T-helper 2 cell (primary cell): Measurements from ENCODE around the gene ZNF597.

Experiments
- DNase-seq, 5 experiments: peaks; one replicate each; pipeline versions ENCODE4 v3.0.0 to v3.0.0-alpha.2; 2012 to 2022
- total RNA-seq, 2 donors: gene quantifications; one replicate each; lab custom pipeline; 2026; lab: John Stamatoyannopoulos, UW

The ZNF597 gene, protein sequence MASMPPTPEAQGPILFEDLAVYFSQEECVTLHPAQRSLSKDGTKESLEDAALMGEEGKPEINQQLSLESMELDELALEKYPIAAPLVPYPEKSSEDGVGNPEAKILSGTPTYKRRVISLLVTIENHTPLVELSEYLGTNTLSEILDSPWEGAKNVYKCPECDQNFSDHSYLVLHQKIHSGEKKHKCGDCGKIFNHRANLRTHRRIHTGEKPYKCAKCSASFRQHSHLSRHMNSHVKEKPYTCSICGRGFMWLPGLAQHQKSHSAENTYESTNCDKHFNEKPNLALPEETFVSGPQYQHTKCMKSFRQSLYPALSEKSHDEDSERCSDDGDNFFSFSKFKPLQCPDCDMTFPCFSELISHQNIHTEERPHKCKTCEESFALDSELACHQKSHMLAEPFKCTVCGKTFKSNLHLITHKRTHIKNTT
- total RNA-seq, result 9.7 to 13.3 reads per million in 2 donors

DNA sequence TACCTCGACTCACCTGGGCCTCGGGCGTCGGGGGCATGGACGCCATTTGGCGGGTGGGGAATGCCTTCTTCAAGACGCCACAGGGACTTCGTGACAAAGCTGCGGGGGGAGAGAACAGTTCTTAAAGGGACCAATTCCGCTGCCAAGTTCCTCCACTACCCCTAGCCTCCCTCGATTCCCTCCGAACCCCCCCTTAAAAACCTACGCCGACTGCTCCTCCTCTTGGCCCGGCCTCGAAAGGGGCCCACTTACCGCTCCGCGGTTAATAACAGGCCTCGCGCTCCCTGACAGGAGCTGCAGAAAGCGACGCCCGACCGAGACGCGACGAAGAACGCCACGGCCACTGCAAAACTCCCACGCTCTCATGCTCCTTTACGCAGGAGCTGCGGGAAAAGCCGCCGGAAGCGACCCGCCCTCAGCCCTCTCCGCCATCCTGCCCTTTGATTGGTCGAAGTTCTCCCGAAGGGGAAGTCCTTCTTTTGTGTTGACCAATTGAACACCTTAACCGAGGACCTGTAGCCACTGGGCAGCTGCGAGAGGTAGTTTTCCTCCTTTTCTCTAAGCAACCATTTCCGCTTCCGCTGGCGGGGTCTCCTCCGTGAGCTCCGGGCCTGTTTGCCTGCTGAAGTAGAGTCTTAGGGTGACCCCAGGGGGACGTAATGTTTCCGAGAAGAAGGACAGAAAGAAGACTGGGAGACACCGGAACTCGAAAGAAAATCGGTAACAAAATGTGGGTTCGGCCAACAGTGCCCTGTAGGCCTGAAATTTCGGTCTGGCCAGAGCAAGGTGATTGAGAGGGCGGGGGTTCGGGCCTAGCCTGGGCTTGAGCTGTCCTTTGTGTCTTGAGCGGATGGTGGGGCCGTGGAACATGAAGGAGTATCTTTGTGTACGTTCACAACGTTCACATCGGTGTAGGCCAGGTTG, at the start of gene ZNF597, which contains the start of gene NAA60:
Gene ZNF597, minus strand, starts transcription at position 397 of the 924 bp plus-strand sequence. Its CDS starts 351 bp downstream, at position 46.
Gene NAA60, plus strand, starts transcription at position 573 of the 924 bp plus-strand sequence. CDS start 32,548 bp downstream, outside the sequence.
- peak; percentile 49 to 93 (median 76) for DNase-seq

GRCh38 chr16:3492356-3492755, 49.1 kb upstream of the ZNF597 start:
- no peak for DNase-seq

DNA sequence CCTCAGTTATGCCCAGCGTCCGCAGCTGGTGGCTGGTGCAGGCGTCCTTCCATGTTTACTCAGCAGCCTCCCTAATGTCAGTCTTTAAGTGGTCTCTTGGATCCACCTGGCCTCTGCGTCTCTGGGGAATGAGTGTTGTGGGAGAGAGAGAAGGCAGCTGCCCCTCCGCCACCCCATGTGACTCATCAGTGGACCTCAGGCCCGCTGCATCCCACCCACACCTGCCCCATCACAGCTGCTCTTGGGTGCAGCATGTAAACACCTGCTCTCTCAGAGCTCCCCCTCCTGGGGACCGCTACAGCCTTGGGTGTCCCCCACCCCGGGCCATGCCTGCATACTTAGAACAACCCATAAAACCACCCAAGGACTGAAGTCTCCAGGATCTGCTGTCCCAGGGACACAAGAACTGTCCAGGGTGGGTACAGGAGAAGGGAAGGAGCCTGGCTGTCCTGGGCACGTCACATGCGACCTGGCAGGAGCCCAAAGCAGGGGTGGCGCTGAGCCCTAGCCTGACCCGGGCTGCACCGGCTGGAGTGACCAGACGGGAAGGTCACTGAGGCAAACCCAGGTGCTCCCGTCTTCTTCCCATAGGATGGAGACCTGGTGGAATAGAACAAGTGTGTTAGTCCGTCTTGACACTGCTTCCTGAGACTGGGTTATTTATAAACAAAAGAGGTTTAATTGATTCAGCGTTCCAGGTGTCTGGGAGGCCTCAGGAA, 47.8 kb upstream of the ZNF597 start:
- DNase-seq, result no peak

DNA sequence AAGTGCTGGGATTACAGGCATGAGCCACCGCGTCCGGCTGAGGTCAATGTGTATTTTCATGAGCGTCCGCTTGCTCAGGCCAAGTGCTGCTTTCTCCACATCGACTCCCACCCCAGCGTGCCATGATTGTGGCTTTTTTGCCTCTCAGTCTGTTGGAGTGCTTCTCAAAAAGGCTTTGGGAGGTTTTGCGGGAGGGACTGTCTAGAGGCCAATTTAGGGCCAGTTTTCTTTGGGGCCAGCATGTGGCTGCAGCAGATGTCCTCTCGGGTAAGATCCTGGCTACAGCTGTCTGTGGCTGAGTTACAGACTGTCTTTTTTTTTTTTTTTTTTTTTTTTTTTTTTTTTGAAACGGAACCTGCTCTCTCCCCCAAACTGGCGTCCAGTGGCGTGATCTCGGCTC, 45.5 kb upstream of the ZNF597 start:
- DNase-seq, result no peak

GRCh38 chr16:3487521-3488410, 44.5 kb upstream of the ZNF597 start:
- no peak for DNase-seq

GRCh38 chr16:3486506-3487215, 43.4 kb upstream of the ZNF597 start:
- no peak for DNase-seq

DNA sequence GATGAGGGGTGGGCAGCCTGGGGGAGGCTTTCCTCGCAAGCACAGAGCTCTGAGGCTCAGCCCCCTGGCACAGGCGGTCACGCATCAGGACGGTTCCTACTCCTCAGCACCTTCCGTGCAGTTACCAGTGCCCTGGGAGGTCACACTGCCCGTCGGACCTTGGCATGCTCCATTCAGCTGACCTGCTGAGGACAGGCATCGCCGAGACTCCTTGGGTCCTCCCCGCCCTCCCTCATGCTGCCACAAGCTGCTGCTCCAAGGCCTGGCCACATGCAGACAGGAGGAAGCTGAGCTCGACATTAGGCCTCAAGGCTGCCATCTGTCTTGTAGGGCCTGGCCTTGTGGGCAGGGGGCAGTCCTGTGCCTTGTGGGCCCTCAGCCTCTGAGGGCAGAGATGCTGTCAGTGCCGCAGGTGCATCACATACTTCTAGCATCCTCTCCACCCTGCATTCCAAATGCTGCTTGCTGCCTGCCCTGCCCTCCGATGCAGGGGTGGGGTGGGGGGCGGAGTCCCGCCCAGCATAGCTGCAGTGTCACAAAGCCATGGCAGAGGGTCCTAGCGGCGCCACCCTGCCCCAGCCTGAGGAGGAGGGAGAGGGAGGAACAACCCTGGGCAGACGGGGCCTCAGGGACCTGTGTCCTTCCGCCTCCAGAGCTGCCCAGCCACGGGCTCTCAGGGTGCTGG, 42.7 kb upstream of the ZNF597 start:
- no peak for DNase-seq

- DNase-seq, result no peak
Observed at GRCh38 chr16:3485097-3485745, 41.9 kb upstream of the ZNF597 start.

- no peak for DNase-seq
Observed at GRCh38 chr16:3484318-3485096, 41.2 kb upstream of the ZNF597 start.

DNA sequence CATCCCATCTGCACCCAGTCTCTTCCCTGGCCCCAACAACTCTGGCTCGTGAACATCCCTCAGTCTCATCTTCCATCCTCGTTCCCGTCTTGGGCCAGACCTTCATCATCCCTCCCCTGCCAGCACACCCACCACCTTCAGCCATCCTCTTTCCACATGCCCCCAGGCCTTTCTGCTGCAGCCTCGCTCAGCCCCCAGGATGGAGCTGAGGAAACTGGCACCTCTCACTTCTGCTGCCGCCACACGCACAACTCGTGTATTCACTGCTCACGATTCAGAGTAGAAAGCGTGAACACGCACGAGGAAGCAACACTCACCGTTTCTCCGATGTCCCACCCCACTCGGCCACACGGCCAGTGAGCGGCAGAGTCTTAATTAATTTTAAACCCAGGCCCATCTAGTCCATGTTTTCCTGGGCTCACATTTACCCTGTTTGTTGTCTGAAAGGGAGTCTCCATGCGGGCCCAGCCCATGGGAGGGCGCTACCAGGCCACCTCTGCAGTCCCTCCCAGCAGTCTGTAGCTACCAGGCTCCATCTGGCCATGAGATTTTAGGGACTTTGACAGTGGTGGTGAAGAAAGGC, 39.4 kb upstream of the ZNF597 start:
- DNase-seq, result no peak

GRCh38 chr16:3481696-3482658, 38.7 kb upstream of the ZNF597 start:
- no peak for DNase-seq

DNA sequence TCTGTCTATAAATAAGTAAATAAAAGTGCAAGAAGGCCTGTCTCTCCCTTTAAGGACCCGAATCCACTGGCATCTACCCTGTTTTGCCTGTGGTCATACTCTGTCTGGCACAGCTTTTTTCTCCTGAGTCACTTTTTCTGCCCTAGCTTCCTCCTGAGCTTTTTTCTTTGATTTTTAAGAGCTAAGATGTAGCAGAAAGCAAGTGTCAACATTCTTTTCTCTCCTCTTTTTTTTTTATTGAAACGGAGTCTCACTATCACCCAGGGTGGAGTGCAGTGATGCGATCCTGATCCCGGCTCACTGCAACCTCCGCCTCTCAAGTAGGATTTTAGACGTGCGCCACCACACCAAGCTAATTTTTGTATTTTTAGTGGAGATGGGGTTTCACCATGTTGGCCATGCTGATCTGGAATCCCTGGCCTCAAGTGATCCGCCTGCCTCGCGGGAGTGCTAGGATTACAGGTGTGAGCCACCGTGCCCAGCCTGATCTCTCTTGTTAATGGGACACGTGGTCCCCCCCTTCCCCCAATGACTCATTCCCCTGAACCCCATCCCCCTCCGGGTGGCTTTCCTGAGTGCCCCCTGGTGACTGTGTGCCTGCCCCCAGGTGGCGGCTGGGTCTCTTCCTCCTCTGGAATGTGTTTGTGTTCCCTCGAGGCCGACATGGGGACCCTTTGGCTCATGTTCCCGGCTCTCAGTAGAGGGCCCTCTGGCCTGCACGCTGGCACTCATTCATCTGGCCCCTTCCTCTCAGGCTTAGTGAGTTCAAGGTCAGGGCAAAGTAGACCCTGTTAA, 37.8 kb upstream of the ZNF597 start:
- no peak for DNase-seq

- DNase-seq, result peak in 1 of 5 experiments; percentile 72
Observed at GRCh38 chr16:3479654-3480216, 36.4 kb upstream of the ZNF597 start.

DNA sequence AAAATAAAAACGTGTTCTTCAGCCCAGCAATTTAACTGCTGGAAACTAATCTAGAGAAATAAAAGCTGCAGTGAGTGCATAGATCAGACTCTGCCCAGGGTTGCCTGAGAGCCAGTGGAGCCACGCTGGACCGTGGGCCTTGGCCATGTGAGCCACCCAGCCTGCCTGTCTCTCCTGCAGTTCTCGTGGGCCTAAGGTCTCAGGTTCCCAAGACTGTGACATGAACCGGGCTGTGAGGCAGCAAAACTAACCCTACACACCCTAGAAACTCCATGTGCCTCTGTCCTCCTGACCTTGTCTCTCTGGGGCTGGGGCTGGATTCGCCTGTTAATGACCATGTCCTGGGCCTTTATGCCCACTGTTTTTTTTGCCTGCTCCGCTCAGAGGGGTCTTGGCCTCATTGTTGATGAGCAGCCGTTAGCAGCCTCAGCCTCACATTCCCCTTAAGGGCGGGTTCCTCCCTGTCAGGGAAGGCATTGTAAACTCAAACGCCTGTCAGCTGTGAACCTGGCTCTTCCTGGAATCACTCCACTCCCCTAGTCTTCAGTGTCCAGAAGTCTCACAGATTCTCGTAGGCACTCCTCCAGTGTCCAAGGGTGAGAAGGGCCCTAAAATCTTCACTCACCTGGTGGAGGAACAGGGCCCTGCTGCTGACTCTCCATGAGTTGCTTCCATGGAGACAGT, 35.1 kb upstream of the ZNF597 start:
- DNase-seq, result no peak

DNA sequence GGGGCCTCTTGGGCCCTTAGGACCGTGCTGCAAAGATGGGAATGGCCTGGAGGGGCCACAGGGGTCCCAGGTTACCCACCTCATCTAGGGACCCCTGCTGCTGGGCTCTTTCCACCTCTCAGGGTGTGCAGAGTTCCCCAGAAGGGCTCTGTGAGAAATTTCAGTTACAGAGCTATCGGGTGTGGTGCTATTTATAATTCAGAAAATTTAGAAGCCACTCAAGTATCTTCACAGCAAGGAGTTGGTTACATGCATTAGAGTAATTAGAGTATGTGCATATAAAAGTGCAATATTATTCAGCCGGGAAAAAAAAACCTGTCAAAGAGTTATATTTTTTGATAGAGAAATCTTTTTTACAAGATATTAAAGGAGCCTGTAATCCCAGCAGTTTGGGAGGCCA, 33.1 kb upstream of the ZNF597 start:
- DNase-seq, result no peak
